HG02852 (cell line): ENCODE measurements around the gene ABCA3.
"Not testable (repeated sequence)": the region's sequence is repeated elsewhere in the genome, so short reads cannot be mapped to it uniquely, and the experiment has no call there.

Experiments used
- ATAC-seq: cut with Tn5 transposase; IDR thresholded peaks from one replicate; pipeline ENCODE4 v1.9.1; 2021; ENCODE audit warnings: mild to moderate bottlenecking, moderate library complexity; ENCODE audit not compliant: unreplicated experiment

ABCA3 gene

DNA sequence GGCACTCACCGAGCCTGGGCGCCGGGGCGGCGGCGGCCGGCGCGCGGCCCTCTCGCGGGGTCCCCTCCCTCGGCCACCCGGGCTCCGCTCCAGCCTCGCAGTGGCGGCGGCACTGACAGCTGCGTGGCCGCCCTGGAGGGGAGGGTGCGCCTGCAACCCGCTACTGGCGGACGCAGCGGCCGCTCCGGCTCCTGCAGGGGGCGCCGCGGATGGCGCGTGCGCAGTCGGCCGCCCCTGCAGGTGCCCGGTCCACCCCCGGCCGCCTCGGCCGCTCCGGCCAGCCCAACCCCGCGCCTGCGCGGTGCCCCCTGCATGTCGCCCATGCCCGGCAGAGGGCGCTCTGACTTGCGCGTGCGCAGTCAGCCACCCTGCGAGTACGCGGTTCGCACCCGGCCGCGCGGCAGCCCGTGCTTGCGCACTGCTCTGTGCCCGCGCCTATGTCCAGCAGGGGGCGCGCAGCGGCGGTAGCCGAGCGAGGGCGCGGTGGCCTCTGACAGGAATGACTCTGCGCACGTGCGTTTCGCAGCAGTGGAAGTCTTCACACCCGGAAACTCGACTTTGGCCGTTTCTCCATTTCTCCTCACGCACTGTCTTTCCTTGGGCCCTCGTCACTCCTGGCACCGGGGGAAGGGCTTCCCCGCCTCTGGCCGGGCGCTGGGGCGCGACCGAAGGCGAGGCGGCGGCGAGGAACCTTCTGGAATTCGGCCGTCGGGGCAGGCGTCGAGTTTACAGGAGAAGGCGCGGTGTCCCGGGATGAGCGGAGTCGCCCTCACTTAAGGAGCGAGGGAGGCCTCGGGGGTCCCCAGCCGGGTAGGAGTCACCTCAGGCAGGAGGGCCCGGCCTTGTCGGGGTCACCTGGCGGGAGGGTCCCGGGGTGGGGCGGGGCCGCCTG is at the start of gene ABCA3:
TSS of gene ABCA3 (minus strand) at position 165 of the 892 bp plus-strand sequence. CDS start 14,262 bp downstream, outside the sequence.
- ATAC-seq = peak; percentile 81

DNA sequence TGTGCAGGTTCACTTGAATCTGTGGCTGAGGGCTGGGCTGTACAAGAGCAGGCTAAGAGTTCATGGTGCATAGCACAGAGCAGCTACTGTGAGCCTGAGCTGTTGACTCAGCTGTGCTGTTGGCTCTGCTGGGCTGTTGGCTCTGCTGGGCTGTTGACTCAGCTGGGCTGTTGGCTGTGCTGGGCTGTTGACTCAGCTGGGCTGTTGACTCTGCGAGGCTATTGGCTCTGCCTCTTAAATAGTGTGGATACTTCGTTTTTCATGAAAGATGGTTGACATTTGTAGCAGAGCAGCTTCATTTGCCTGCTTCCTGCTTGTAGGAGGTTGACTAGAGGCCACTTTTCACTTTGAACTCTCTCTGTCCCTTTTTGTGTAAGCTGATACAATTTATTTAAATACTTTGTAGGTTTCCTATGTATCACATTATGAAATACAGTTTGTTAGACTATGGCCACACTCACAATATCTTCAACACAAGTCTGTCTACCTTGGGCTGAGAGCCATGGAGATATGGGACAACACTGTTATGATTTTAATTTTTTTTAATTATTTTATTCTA is 48.4 kb upstream of the ABCA3 start:
- no peak for ATAC-seq

DNA sequence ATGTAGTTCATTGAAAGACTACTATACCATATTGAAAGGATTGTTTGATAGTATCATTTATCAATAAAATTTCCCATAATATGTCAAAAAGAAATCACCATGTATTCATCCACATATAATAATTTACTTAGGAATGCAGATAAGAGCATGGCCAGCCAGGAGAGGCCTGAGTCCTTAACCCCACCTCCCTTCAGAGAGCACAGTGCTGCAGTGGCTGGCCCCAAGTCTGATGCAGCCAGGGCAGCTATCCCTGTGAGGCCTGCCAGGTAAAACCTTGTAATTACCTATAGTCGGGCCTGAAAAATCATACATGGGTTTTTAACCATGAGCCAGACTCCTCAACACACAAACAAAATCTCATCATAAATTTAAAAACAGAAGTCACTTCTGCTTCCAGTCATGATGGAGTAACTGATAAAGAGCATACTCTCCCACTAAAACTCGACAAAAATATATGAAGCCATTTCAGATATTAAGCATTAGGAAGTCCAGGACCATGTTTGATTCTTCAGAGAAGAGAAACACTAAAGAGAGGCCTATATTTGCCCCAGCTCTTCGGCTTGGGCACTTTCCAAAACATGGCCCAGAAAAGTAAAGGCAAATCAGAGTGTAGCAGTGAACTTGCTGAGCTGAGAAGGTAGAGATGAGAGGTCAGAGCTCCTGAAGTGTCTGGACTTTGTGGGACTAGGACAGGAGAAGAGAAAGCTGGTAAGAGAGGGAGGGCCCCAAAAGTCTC is 47.8 kb upstream of the ABCA3 start:
- ATAC-seq = no peak

DNA sequence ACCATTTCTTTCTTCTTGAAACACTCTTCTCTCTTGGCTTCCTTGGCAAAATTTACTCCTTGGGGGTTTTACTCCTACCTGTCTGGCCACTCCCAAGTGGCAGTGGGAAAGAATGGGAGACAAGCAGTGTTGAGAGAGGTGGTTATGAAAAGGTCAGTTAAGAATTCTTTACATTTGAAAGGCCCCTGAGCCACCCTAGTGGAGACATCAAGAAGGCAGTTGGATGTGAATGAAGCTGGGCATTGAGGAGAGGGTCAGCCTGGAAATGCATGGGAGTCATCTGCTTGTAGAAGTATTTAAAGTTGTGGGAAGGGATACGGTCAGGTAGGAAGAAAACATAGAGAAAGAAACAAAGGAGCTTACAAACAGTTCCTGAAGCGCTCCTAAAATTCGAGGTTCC is 46.5 kb upstream of the ABCA3 start:
- ATAC-seq = no peak

DNA sequence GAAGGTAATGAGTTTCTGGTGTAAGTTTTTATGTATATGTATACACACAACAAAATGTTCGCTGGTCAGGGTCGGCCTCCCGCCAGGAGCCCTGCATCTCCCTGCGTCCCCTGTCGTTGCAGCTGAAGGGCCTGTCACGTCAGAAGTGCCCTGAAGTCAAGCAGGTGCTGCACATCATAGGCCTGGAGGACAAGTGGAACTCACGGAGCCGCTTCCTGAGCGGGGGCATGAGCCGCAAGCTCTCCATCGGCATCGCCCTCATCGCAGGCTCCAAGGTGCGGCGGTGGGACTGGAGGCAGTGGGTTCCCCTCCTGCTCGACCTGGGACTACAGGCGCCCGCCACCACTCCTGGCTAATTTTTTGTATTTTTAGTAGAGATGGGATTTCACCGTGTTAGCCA is 45.5 kb upstream of the ABCA3 start:
- not testable (repeated sequence) for ATAC-seq

DNA sequence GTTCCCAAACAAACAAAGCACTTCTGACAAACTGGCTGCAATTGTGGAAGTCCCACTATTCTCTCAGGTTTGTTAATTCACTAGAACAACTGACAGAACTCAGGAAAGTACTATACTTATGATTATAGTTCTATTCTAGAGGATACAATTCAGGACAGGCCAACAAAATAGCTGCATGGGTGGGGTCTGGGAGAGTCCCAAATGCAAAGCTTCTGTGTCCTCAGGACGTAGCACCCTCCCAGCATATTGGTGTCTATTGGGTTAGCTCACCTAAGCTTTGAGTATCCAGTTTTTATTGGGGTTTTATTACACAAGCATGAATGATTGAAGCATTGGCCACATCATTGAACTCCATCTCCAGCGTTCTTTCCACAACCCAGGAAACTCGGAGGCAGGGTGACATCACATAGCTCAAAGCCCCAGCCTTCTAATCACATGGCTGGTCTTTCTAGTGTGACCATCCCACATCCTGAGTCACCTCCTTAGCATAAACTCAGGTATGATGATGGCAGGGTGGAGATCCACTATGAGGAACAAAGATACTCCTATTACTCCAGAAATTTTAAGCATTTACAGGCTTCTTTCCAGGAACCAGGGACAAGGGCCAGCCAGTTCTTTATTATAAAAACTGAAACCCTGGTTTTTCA is 44.8 kb upstream of the ABCA3 start:
- ATAC-seq = no peak

DNA sequence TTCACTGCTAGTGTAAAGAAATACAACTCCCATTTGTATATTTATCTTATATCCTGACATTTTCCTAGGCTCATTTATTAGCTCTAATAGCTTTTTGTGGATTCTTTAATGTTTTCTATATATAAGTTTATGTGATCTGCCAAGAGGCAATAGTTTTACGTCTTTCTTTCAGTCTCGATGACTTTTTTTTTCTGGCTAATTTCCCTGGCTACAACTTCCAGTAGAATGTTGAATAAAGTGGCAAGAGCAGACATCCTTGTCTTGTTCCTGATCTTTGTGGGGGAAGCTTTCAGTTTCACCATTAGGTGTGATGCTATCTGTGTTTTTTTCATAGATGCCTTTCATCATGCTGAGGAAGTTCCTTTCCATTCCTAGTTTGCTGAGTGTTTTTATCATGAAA is 43.9 kb upstream of the ABCA3 start:
- ATAC-seq = no peak

DNA sequence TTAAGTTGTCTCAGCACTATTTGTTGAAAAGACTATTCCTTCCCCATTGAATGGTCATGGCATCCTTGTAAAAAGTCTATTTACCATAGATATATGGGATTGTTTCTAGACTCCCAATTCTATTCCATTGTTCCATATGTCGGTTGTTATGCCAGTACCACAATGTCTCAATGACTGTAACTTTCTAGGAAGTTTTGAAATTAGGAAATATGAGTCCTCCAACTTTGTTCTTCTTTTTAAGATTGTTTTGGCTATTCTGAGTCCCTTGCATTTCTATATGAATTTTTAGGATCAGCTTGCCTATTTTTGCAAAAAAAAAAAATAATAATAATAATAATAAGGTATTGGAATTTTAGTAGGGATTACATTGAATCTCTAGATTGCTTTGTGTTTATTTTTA is 43.0 kb upstream of the ABCA3 start:
- no peak for ATAC-seq

DNA sequence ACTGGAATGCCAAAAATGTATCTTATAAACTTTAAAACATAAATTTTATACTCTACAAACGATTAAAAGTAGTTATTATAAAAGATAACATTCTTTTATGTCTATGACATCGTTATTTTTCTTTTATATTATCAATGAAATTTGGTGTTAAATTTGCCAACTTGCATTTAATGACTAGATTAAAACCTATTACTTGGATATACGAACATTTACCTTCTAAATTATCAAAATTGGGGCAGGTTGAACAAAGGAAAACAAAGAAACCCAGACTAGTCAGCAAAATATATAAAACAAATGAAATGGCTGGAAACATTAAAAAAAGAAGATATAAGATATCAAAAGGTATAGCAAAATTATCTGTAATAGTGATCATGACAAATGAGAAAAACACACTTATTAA is 34.1 kb upstream of the ABCA3 start:
- no peak for ATAC-seq

DNA sequence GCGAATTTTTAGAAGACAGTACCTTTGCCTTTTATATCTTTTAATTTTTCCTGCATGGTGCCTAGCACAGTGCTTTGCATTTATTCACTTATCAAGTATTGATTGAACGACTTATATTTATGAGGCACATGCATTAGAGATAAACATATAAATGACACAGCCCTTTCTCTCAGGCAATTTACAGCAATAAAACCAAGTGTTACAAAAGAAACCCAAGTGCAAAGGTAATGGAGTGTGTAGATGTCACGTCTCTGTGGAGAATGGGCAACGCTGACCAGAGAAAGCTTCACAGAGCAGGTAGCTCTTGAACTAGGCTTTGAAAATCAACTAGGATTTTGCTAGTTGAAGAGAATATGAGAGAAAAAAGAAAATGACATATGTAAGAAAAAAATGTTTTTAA is 32.6 kb upstream of the ABCA3 start:
- no peak for ATAC-seq

DNA sequence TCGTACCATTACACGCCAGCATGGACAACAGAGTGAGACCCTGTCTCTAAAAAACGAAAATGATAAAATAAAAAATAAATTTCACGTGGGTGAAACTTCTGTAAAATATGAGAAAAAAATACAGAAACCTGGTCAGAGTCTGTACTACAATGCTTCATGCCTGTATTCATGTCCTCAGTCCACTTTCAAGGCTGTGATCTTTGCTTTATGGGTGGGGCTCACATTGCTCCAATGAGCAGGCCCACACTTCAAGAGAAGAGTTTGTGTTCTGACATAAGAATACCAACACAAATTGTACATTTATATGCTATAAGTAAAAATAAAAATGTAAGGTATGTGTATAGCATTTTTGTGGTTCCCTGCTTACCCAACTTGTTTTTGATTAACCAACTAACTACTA is 32.2 kb upstream of the ABCA3 start:
- no peak for ATAC-seq

DNA sequence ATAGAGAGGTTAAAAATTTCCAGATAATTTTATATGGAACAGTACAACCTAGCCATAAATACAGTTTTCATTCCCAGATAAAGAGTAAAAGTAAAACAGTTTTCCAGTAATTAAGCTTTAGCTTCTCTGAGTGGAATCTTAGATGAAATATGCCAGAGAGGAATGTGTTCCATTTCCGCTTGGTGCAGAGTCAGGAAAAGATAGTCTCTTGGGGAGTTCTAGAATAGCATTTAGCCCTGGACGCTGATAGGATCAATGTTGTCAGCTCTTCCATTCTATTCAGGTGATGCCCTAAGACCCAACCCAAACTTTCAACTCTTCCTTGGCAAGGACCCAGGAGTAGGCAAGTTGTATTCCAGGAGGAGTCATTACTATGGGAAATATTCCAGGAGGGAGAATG is 30.9 kb upstream of the ABCA3 start:
- no peak for ATAC-seq

DNA sequence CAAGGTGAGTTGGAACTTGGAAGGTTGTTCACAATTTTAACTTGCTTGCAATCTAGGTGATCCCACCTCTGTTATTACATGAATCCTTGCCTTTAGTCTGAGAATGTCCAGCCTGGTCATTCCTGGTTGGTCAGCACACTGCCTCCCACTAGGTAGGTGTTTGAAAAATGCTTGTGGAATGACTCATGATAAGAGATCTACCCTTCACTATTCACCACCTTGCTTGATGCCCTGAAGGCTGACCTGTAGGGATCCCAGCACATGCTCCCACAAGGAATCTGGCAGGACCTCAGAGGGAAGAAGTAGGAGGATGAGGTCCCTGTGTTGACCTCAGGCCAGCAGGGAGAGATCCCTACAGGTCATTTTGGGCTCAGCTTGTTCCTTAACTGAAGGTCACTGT is 30.2 kb upstream of the ABCA3 start:
- ATAC-seq = no peak

DNA sequence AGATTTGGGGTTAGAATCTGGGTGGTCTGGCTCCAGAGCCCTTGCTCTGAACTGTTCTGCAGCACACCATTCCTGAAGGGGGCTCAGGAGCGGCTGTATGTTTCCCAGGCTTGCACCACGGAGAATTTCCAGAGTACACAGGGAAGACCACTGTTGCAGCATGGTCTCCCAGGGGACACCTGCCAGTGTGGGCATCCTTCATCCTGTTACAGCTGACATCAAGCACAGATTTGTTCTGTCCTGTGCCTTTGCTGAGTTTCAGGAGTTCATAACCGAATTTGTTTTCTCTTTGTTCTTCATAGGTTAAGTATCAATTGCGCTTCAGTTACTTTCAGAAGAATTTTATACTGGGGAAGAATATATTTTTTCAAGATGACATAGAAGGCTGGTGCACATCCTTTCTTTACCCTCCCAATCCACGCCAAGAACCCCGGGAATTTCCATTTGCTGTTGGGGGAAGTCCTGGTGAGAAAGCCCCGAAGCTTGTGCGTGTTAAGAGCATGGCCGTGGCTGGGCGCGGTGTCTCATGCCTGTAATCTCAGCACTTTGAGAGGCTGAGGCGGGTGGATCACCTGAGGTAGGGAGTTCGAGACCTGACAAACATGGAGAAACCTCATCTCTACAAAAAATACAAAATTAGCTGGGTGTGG is 26.3 kb upstream of the ABCA3 start:
- no peak for ATAC-seq

DNA sequence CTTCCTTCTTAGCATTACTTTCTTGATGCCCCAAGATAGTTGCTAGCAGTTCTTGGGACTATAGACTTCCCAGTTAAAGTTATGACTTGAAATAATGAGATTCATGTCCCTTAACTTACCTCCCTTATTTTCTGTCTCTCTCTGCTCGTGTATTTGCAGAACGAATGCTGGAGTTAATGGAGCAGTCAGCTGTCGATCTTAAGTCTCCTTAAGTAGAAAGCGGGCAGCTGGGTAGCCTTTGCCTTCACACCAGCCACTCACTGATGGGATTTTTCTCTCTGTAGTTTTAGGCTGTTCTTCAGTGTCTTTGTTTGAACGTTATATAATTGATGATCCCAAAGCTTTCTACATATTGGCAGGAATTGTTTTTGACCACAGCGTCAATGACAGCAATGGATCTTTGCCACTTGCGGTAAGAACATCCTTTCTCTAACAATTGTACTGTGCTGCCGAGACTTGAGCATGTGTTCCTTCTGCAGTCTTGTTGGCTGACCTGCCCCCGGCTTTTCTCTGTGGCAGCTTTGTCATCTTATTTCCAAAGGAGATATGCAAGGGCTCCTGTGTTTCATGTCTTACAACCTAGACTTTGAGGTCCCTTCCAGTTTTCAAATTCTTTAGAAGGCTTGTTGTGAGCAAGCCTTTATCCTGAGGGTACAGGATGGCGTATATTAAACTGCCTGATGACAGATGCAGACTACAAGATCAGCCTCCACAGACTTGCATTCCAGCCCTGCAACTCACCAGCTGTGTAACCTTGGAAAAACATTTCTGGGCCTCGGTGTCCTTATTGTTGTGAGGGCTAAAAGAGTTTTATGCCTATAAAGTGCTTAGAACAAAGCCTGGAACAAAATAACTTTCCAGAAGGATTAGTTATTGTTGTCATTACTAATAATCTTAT is 25.1 kb upstream of the ABCA3 start:
- no peak for ATAC-seq

DNA sequence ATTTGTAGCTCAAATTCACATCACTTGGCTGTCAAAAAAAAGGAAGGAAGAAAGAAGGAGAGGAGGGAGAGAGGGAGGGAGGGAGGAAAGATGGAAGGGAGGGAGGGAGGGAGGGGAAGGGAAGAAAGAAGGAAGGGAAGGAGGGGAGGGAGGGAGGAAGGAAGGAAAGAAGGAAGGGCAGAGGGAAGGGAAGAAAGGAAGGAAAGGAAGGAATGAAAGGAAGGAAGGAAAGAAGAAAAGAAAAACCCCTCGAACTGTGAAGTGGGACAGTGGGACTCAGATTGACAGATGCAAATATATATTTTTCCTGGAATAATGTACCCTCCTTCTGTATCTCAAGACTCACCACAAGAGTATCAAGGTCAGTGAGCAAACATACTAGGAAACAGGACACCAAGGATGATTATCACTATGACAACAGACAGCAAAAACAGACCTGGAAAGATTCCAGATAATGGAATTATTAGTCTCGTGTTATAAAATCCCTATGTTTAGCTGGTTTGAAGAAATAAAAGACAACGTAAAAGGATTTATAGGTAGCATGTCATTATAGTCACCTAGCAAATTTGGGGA is 24.2 kb upstream of the ABCA3 start:
- ATAC-seq = no peak

DNA sequence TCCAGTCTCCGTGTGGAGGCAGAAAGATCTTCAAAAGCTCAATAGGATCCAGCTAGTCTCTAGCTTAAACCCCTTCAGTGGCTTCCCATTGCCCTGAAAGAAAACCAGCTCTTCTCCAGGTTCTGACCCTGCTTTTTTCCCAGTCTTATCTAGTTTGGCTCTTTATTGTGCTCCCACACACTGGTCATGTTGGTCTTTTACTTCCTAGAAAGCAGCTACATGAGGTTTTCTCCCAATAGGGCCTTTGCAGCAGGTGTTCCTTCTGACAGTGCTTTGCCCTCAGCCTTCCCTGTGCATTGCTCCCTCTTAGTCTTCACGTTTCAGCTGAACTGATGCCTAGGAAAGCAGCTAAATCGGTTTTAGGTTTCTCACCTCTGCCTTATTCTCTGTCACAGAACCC is 21.7 kb upstream of the ABCA3 start:
- ATAC-seq = no peak

DNA sequence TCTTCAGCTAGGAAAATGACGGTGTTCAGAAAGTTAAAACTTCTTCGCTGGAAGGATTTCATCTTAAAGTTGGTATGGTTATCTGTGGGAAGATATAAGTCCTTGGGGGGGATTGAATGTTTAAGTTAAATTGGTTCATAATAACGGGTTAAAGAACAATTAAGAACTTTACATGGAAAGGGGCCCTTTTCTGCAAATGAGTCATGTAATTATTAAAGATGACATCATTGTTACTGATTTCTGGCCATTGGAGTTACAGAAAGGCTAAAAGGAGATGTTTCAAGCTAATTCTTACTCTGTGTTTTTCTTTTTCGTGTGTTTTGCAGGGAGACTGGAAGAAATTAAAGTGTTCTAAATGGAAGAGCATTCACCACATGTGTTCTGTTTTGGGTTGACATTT is 20.6 kb upstream of the ABCA3 start:
- no peak for ATAC-seq

DNA sequence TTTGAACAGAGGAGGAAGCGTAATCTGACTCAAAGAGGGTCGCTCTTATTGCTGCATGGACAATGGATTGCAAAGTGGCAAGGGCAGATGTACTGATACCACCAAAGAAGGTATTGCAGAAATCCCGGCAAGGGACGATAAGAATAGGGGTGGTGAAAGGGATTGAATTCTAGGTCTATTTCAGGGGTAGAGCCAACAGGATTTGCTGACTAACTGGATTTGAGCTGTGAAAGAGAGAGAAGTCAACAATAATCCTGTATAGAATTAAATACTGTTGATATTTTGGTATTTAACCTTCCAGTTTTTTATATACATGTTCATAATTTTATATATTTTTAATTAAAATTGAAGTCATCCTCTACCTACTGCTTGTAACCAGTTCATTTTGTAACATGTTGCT is 19.4 kb upstream of the ABCA3 start:
- ATAC-seq = no peak

DNA sequence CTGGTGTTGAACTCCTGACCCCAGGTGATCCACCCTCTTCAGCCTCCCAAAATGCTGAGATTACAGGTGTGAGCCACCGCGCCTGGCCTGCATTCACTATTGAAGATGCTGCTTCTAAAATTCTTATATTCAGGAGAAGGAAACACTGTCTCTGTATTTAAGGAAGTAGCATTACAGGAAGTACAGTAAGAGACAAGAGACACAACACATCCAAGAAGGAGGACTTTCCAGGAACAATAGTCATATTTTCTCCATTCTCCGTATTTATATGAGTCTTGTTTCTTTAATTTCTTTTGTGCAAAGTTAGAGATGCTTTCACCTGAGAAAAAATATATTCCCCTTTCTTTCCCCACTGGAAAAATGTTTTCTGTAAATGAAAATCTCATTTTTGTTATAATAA is 18.3 kb upstream of the ABCA3 start:
- no peak for ATAC-seq
